GM21786 (cell line): ENCODE data around the gene STUM.

Experiments used
- ATAC-seq: cut with Tn5 transposase; IDR thresholded peaks from one replicate; pipeline ENCODE4 v1.9.1; 2021; ENCODE audit not compliant: unreplicated experiment

Gene STUM

DNA sequence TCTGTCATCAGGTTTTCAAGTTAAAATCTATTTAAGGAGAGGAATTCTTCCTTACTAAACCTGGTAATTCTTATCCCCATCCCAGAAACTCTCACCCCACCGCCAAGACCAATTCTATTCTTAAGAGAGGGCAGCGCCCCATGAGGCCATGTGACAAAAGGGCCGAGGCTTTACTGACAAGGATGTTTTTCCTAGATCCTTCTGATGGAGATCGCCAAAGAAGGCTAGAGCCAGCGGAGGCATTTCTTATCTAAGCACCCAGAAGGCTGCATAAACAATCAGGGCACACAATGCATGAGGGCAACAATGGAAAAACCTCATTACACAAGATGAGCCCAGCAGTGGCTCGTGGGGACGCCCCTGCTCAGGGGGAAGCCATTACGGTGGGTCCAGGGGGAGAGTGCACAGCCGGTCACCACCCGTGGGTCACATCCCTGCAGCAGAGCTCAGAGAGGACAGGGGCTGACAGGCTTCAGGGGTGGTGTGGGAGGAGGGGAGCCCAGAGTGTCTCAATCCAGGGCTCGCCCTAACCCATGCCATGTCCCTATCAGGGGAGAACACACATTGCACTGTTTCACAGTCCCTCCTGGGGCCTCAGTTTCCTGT, 101.8 kb downstream of the STUM start:
- ATAC-seq, result no peak

DNA sequence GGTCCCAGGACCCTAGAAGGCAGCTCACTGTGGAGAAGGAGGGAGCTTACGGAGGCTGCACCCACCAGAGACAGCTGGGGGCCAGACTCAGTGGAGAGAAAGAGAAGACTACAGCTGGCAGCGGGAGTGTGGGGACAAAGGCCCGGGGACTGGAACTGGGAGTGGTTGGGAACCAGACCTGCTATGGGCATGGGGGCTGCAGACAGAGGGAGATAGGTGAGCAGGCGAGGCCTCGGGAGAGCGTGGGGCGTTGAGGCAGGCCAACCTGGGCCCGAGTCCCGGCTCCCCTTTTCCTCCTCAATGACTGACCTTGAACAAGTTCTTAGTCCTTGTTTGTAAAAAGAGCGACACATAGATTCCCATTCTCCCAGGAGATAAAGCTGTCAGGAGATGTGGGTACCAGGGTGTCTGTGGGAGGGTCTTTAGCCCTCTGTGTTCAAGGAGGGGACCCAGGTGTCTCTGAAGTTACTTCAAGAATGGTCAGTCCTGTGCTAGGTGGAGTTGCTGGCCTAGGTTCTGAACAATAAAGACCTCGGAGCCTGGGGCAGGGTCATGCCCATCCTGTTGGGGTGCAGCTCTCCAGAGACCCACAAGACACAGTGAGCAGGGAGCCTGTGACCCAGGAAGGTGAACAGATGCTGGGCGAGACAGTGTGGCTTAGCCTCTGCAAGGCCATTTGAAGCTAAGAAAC, 102.6 kb downstream of the STUM start:
- no peak for ATAC-seq

DNA sequence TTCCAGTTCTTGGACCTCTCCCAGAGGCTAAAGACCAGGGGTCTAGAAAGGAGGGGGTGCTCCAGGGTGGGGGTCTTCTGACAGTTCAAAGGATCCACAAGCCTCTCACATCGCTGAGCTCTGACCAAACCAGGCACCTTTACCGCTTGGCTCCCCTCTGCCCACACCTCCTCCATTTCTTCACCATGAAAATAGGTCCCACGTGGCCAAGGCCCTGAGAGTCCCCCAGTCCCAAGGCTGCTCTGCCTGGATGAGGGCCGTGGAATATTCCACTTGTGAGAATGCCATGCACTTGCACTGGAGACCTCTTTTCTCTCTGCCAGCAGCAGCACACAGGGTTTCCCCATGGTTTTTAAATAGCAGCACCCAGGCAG, 103.2 kb downstream of the STUM start:
- ATAC-seq, result no peak

DNA sequence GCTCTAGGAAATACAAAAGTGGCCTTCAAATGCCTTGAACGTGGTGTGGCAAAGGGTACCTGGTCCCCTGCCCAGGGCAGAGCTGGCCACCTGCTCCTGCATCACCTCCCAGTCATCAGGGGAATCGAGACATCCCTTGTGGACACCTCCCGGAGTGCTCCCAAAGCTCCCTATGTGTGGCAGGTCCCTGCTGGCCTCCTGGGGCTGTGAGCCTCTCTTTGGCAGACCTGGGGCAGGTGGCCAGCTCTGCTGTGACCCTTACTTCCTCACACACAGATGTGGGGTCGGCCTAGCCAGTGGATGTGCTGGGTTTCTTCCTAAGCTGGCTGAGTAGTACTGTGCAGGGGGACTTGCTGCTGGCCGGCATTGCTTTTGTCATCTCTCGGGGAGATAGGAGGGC, 104.0 kb downstream of the STUM start:
- ATAC-seq, result no peak

DNA sequence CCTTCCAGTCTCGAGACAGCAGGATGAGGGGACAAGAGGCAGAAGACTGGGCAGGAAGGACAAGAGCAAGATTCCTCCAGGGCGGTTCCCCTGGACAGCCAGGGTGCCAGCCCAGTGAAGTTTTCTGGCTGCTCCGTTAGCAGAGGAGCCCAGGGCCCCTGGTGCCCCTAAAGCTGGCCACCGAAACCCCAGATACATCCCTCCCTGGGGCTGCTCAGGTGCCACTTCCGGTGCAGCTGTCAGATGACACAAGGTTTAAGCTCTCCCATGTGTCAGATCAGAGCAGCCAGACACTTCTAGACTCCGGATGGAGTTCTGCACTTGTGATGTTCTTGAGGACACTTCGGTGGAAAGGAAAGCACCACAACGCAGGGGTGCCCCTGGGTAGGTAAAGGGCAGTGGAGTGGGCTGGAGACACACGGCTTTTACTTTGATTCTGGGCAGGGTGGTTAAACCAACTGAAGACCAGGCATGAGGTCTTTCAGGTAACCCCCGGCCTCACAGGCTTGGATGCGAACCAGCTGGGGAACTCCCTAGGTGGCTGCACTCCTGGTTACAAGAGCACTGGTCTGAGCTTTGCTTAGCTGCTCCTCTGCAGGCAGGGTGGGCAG, 104.9 kb downstream of the STUM start:
- peak; percentile 71 for ATAC-seq

DNA sequence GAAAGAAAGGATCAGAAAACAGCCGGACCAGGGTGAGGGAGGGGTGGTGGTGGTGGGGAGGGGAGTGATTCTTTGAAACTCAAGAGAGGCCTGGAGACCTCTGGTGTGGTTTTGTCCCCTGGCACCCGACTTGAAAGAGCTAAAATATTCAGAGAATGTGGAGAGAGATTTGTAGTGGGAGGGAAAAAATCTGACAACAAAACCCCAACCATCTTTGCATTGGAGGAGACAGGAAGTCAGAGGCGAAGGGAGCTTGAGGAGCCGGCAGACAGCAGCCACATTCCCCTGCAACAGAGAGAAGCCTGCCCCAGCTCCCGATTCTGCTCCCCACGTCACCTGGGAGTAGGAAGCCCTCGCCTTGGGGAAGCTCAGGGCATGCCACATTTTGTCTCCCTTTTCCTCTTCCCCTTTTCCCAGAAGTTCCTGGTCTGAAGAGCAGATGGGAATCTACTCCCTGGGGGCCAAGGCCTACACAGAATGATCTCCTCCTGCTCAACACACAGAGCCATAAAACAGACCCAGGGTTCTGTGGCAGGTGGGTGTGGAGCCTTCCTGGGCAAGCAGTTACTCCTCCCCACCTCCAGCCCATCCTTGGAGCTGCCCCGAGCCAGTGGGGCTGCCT, 105.6 kb downstream of the STUM start:
- peak; percentile 7 for ATAC-seq

DNA sequence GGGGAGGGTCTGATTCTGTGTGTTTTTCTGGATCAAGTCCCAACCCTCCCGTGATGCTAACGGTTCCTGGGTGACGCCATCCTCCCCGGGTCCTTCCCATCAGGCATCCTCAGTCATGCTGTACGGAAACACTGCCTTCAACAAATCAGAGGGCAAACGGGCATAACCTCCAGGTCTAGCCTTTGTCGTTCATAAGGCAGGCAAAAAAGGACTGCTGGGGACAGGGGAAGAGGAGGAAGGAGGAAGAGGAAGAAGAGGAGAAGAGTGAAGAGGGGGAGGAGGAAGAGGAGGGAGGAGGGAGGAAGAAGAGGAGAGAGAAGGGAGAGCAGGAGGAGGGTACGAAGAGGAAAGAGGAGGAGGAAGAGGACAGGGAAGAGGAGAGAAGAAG, 106.1 kb downstream of the STUM start:
- no peak for ATAC-seq

DNA sequence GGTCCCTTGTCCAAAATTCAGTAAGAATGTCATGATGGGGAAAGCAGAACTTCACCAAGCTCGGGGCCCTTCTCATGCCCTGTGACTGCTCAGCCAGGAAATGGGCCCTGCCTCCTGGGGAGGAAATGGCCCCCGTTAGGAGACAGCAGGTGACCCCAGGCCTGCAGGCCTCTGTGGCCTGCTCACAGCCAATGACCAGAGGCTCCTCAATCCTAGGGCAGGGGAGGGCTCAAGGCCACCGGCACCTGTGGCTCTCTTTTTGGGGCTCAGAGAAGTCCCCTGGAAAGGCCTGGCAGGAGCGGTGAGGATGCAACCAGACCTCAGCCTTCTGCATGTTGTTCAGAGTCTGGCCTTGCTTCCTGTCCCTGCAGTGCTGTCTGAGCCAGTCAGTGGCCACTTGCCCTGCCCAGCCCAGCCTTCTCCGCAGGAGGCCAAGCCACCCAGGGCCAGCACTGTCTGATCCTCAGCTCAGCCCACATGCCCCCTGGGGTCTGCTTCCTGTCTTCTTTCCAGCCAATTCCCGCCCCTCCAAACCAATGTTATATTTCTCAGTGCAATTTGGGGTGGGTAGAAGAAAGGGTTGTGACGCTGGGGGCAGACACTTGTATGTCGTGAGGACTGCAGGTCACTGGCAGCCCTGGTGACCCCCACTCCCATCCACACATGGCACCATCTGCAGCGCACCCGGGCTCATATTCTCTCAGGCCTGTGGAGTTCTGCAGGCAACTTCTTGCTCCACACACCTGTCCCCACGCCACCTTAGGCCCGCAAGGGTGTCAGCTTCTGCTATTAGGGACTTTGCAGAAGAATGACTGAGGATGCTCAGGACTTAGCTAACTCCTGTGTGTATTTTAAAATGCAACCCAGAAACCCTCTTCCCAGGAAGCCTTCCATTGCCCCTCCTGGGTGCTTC, 106.9 kb downstream of the STUM start:
- ATAC-seq, result no peak

DNA sequence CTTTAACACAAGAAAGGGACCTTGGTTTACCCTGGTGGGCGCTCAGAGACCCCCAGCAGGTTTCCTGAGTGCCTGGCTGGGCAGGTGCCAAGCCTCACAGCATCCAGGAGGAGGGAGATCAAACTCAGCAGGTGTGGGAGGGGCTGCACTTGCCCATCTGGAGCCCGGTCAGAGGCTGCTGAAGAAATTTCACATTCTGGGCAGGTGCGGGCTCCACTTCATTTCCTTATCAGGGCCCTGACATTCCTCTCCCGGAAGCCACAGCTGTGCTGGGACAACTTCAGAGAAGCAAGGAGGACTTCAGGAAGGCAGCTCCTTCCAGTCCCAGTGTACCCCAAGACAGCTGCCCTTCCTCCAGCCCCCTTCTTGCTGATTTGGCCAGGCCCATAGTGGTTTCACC, 107.6 kb downstream of the STUM start:
- no peak for ATAC-seq

DNA sequence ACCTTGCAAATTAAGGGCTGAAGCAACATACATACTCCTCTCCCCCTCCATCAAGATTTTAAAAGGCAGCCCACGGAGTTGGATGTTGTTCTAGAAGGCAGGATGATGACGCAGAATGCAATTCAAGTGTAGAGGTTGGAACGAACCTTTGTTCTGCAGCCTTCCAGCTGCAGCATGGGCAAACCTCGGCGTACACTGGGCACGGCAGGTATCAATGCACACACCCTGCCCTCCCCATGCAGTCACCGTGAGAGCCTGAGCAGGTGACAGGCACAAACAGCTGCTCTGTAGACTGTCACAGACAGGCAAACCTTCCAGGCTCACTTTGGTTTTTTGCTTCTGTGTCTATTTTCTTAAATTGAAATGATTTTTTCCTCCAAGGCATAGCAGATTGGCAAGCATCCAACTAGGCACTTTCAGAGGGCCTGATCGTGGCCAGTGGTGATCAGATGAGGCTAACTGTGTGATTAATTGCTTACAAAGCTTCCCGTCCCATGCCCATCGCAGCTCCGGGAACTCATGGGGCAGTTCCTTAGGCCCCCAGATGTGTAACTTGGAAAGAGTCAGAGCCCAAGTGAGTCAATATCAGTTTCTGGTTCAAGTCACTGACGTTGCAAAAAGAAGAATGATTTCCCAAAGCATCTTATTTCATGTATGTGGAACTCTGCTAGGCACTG, 108.2 kb downstream of the STUM start:
- no peak for ATAC-seq

DNA sequence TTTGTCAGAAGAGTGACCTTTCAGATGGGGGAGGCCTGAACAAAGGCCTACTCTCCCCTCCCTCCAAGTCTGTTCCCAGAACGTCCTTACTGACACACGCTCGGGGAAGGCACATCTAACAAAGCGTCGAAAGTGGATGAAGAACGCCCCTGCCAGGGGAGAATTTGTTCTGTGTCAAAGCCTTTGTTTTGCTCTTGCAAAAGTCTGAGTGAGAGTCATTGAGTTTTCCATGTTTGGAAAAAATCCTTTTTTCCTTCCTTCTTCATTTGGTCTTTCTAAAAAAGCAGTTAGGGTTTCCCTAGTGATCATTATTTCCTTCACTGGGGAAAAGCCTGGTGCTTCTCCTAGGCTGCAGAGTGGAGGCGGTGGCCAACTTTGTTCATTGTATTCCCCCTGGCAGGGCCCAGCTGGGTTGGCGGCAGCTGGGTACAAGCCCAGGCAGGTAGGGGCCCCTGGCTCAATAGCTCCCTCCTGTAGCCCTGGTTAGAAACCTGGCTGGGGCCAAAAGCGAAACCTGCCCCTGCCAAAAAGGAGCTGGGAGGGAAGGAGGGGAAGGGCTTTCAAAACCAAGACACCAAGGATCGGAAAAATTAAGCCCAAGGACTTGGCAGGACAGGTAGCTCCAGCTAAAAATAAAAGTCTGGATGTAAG, 109.5 kb downstream of the STUM start:
- no peak for ATAC-seq

DNA sequence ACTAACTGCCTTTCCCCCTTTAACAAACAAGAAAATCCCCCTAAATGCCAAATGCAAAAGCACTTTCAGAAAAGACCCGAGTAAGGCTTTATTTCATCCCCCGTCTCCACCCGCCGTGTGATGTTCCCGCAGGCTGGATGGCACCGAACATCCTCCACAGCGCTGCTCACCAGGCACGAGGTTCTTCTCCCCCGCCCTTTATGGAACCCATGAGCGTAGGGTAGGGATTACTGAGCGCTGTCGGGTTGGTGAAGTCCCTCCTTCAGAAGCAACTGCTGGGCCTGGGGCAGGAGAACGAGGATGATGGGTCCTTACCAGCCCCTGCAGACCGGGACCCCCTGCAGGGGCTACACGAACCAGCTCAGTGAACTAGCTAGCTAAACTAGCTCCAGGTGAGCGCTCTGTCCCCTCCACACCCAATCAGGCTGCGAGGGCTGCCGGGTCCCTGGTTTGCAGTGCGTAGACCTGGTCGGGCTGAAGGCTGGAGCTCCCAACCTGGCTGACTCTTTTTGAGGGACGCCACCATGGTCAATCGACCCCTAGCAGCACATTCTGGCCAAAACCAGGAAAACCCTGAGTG, 110.1 kb downstream of the STUM start:
- no peak for ATAC-seq
